AML-193 (cell line): Measurements from ENCODE around the gene LINC00237.

Experiments
- DNase-seq, 2 experiments: peaks; one replicate each; lab custom pipeline; 2025; lab: John Stamatoyannopoulos, UW

LINC00237 gene

GRCh38 chr20:21096321-21097043, 9.7 kb downstream of the LINC00237 start:
- DNase-seq = no peak

GRCh38 chr20:21092806-21093205, 13.4 kb downstream of the LINC00237 start:
- DNase-seq = no peak

GRCh38 chr20:21090721-21091120, 15.4 kb downstream of the LINC00237 start:
- DNase-seq = no peak

- no peak for DNase-seq
Observed at GRCh38 chr20:21090111-21090618, 16.0 kb downstream of the LINC00237 start.

- no peak for DNase-seq
Observed at GRCh38 chr20:21089391-21089790, 16.8 kb downstream of the LINC00237 start.

GRCh38 chr20:21087862-21088540, 18.2 kb downstream of the LINC00237 start:
- no peak for DNase-seq

- no peak for DNase-seq
Observed at GRCh38 chr20:21083825-21084325, 22.3 kb downstream of the LINC00237 start.

GRCh38 chr20:21082584-21082983, 23.6 kb downstream of the LINC00237 start:
- no peak for DNase-seq

GRCh38 chr20:21077809-21078345, 28.3 kb downstream of the LINC00237 start:
- no peak for DNase-seq

GRCh38 chr20:21076073-21076472, 30.1 kb downstream of the LINC00237 start:
- no peak for DNase-seq

- DNase-seq = no peak
Observed at GRCh38 chr20:21075471-21075870, 30.7 kb downstream of the LINC00237 start.

- no peak for DNase-seq
Observed at GRCh38 chr20:21074605-21075336, 31.4 kb downstream of the LINC00237 start.

GRCh38 chr20:21067255-21067654, 38.9 kb downstream of the LINC00237 start:
- DNase-seq = no peak

GRCh38 chr20:21064924-21065323, 41.2 kb downstream of the LINC00237 start:
- DNase-seq = no peak

- DNase-seq = no peak
Observed at GRCh38 chr20:21063276-21063675, 42.9 kb downstream of the LINC00237 start.

GRCh38 chr20:21053002-21053762, 53.0 kb downstream of the LINC00237 start:
- no peak for DNase-seq

- DNase-seq = no peak
Observed at GRCh38 chr20:21052686-21053001, 53.5 kb downstream of the LINC00237 start.

GRCh38 chr20:21052241-21052640, 53.9 kb downstream of the LINC00237 start:
- DNase-seq = no peak

- no peak for DNase-seq
Observed at GRCh38 chr20:21050710-21051109, 55.4 kb downstream of the LINC00237 start.

- DNase-seq = no peak
Observed at GRCh38 chr20:21049305-21049828, 56.8 kb downstream of the LINC00237 start.

- peak; percentile 7 to 25 for DNase-seq
Observed at GRCh38 chr20:21048841-21049273, 57.3 kb downstream of the LINC00237 start.
